Upper lobe of left lung (tissue), 6 donors: ENCODE measurements around the gene PSMD1. TPM values are rescaled to one million over a fixed set of nuclear protein-coding genes. Genes with fewer than 3 reads are reported as not detected.

ENCODE experiments used
- ATAC-seq, 2 donors: fragments of 200-7000 bp; cut with Tn5 transposase; one replicate each; pipeline ENCODE4 v1.9.1; 2022; ENCODE audit warnings: mild to moderate bottlenecking in 2 of 2, moderate library complexity in 2 of 2; ENCODE audit not compliant: low FRiP score in 2 of 2
- DNase-seq, 2 donors: peaks; one replicate each; pipeline ENCODE4 v3.0.0-alpha.2; 2019 to 2020
- H3K27ac ChIP-seq, 4 donors: fragments of 200-600 bp; sonication (generic); one replicate each; pipeline ENCODE4 v1.5.1; 2016 to 2019
- H3K27me3 ChIP-seq, 4 donors: fragments of 200-600 bp; sonication (generic); one replicate each; pipeline ENCODE4 v1.5.1; 2017 to 2019
- H3K36me3 ChIP-seq, 4 donors: fragments of 200-600 bp; sonication (generic); one replicate each; pipeline ENCODE4 v1.5.1; 2016 to 2019
- H3K4me1 ChIP-seq, 4 donors: fragments of 200-600 bp; sonication (generic); one replicate each; pipeline ENCODE4 v1.5.1; 2018 to 2019
- H3K4me3 ChIP-seq, 4 donors: fragments of 200-600 bp; sonication (generic); one replicate each; pipeline ENCODE4 v1.5.1; 2017 to 2019; ENCODE audit warnings: mild to moderate bottlenecking in 2 of 4, moderate library complexity in 1 of 4
- H3K9me3 ChIP-seq, 4 donors: fragments of 200-600 bp; sonication (generic); one replicate each; pipeline ENCODE4 v1.5.1; 2018 to 2019
- EP300 ChIP-seq, 4 donors: sonication (generic); formaldehyde crosslinking; IDR thresholded peaks; one replicate each; pipeline ENCODE4 v1.5.1; 2017; ENCODE audit warnings: antibody characterized with exemption in 4 of 4, control low read depth in 2 of 4
- POLR2A ChIP-seq, 4 donors: fragments of 450-650 bp; IDR thresholded peaks; one replicate each; pipeline ENCODE4 v1.5.1; 2016 to 2017; ENCODE audit warnings: antibody characterized with exemption in 4 of 4, mild to moderate bottlenecking in 2 of 4
- POLR2AphosphoS5 ChIP-seq, 2 donors: sonication (generic); formaldehyde crosslinking; IDR thresholded peaks; one replicate each; pipeline ENCODE4 v1.5.1; 2017; ENCODE audit warnings: antibody characterized with exemption in 2 of 2
- WGBS, 2 donors: methylation state at CpG; one replicate each; pipeline ENCODE4 v1.1.5; 2017 to 2018; 5-methylcytosine and 5-hydroxymethylcytosine counted together
- total RNA-seq, 6 donors: library from RNA; depleted of rRNA in 4 of 6; stranded (reverse); fragments of >200 nt in 4 of 6; gene quantifications; one replicate each; pipeline versions ENCODE4 v1.1.0 to v1.2.1, GENCODE V29; 2016 to 2021
- TF ChIP-seq, protein P1 (sequence below), 6 experiments: fragments of 450-650 bp in 4 of 6; fragments of 200-600 bp in 2 of 6; sonication (generic) in 2 of 6; IDR thresholded peaks; one replicate each; pipeline ENCODE4 v1.5.1; 2016 to 2019; ENCODE audit warnings: antibody characterized with exemption in 6 of 6
- donor health status: DM: no; HTN: no; CAD: no; lungs with moderate emphysema.
- donor health status: DM: no; HTN: yes; CAD: no; lungs with severe emphysema.

Gene PSMD1
- total RNA-seq, 6 donors from 2014 or later: 24.6 to 68.1 (median 57.0) TPM

DNA sequence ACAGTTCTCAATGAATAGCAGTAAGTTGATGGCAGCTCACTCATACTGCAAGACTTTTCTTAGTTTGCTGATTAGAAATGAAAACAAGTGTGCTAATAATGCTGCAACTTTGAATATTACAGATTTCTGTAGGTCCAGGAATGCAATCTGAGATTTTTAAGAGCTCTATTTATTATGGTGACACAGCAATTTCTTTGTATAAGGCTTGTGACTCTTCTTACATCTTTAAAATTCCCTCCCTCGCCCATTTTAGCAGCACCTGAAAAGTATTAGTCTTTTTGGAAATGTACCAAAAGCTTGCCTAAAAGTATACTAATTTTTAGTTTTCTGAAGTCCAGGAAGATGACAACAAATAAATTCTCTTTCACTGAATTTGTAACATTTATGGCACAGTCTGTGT, 72.5 kb downstream of the PSMD1 start:
- Histone ChIP-seq H3K36me3 (no peaks in the 10 kb centered on the region), H3K27ac (no peak overlapping the region), H3K9me3 (no peaks in the 10 kb centered on the region), H3K27me3 (no peaks in the 10 kb centered on the region), H3K4me3 (no peak overlapping the region), H3K4me1 (peaks cover 2 to 8% (median 5%) of the 10 kb centered on the region in 4 donors)
- TF ChIP-seq POLR2A (IDR thresholded peaks at IDR 0.05) (no peak), POLR2AphosphoS5 (IDR thresholded peaks at IDR 0.05) (no peak), EP300 (IDR thresholded peaks at IDR 0.05) (no peak)
- TF ChIP-seq, protein P1, sequence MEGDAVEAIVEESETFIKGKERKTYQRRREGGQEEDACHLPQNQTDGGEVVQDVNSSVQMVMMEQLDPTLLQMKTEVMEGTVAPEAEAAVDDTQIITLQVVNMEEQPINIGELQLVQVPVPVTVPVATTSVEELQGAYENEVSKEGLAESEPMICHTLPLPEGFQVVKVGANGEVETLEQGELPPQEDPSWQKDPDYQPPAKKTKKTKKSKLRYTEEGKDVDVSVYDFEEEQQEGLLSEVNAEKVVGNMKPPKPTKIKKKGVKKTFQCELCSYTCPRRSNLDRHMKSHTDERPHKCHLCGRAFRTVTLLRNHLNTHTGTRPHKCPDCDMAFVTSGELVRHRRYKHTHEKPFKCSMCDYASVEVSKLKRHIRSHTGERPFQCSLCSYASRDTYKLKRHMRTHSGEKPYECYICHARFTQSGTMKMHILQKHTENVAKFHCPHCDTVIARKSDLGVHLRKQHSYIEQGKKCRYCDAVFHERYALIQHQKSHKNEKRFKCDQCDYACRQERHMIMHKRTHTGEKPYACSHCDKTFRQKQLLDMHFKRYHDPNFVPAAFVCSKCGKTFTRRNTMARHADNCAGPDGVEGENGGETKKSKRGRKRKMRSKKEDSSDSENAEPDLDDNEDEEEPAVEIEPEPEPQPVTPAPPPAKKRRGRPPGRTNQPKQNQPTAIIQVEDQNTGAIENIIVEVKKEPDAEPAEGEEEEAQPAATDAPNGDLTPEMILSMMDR (IDR thresholded peaks at IDR 0.05): no peak
- ATAC-seq: no peak
- no peak for DNase-seq
- 91 to 100% methylated on average over 1 of the region's 1 CpG for WGBS, 2 donors

DNA sequence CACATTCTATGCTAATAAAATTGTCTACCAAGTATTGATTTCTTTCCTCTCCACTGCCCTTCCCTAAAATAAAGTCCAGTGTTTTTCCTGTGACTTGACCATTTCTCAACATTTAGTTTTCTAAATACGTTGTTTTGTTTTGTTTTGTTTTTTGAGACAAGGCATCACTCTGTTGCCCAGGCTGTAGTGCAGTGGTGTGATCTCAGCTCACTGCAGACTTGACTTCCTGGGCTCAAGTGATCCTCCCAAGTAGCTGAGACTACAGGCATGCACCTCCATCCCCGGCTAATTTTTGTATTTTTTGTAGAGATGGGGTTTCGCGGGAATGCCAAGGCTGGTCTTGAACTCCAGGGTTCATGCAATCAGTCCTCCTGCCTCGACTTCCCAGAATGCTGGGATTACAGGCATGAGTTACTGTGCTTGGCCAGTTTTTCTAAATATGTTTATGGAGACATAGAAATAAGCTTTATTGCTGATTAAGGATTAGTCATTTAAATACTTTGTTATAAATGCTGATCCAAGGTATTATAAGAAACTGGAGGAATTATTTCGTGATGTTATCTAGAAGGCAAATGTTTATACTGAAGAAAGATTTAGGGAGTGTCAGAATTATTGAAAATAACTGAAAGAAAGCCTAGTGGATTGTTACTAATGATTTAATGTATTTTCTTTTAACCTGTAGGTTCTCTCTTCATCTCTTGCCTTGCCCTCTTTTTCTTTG, 73.8 kb downstream of the PSMD1 start:
- Histone ChIP-seq H3K4me1 (peaks cover 0 to 7% (median 1%) of the 10 kb centered on the region in 4 donors), H3K27ac (no peak overlapping the region), H3K27me3 (no peaks in the 10 kb centered on the region), H3K36me3 (no peaks in the 10 kb centered on the region), H3K4me3 (no peak overlapping the region), H3K9me3 (no peaks in the 10 kb centered on the region)
- ATAC-seq (no peak), DNase-seq (no peak)
- WGBS, 2 donors: 88 to 96% methylated on average over 6 of the region's 6 CpGs
- TF ChIP-seq, protein P1 (IDR thresholded peaks at IDR 0.05): no peak
- TF ChIP-seq EP300 (IDR thresholded peaks at IDR 0.05): no peak
- TF ChIP-seq POLR2AphosphoS5 (IDR thresholded peaks at IDR 0.05): no peak
- TF ChIP-seq POLR2A (IDR thresholded peaks at IDR 0.05): no peak

DNA sequence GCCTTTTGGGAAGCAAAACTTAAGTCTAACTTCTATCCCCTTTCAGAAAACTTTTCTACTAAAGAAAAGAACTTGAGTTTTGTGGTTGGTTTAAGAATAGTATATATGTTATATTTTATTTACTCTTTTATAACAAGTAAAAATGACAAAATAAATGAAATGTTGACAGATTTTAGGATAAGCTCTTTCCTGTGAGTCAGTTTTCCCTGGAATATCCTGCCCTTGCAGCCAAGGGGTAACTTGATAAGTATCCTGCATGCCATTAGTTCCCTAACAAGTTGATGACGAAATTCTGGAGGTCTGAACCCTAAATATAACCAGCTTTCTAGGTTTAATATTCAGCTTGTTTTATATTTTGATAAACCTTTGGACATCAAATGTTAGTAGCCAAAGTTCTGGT, 75.5 kb downstream of the PSMD1 start:
- no peak for DNase-seq
- H3K4me1 ChIP-seq: peaks cover 0 to 7% (median 1%) of the 10 kb centered on the region in 4 donors
- TF ChIP-seq EP300 (IDR thresholded peaks at IDR 0.05) (no peak), POLR2A (IDR thresholded peaks at IDR 0.05) (no peak), POLR2AphosphoS5 (IDR thresholded peaks at IDR 0.05) (no peak)
- TF ChIP-seq, protein P1 (IDR thresholded peaks at IDR 0.05): no peak
- H3K9me3 ChIP-seq: no peaks in the 10 kb centered on the region
- no peaks in the 10 kb centered on the region for H3K27me3 ChIP-seq
- ATAC-seq: no peak
- H3K27ac ChIP-seq: no peak overlapping the region
- H3K4me3 ChIP-seq: no peak overlapping the region
- H3K36me3 ChIP-seq: no peaks in the 10 kb centered on the region
- WGBS, 2 donors: 64 to 75% methylated on average over 1 of the region's 1 CpG

DNA sequence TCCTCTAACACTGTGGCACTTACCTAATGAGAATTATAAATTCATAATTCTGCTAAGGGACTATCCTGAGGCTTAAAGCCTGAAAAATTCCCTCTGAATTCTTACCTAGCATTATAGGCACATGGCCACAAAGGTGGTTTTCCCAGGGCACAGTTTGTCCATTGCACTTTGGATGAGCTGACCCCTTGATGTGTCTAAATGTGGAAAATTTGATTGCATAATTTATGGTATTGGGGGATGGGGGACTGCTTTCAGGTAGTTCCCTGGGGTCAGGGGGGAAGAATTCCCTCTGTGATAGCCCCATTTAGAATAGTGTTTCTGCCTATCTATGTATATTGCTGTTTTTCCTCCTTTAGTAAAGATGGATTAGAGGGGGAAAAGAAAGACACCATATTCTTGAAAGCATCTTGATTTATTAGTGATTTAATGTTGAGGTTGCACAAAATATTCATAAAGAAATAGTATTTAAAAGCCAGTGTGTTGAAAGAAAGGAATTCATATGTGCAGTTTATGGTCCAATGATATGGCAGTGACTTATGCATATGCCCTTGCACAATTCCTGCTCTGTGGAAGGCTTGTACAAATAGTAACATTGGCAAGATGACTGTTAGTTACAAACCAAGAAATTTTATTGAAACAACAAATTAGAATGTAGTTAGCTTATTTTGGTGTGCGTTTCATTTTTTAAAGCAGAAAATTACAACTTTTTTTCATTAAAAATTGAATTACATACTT, 76.9 kb downstream of the PSMD1 start:
- ATAC-seq (no peak), DNase-seq (no peak)
- peaks cover 0 to 3% (median 1%) of the 10 kb centered on the region in 4 donors for H3K36me3 ChIP-seq
- no peaks in the 10 kb centered on the region for H3K27me3 ChIP-seq
- TF ChIP-seq EP300 (IDR thresholded peaks at IDR 0.05) (no peak), POLR2A (IDR thresholded peaks at IDR 0.05) (no peak), POLR2AphosphoS5 (IDR thresholded peaks at IDR 0.05) (no peak)
- TF ChIP-seq, protein P1 (IDR thresholded peaks at IDR 0.05): no peak
- WGBS, 2 donors: 89 to 100% methylated on average over 1 of the region's 1 CpG
- H3K9me3 ChIP-seq: no peaks in the 10 kb centered on the region
- H3K4me1 ChIP-seq: peaks cover 0 to 7% (median 1%) of the 10 kb centered on the region in 4 donors
- H3K4me3 ChIP-seq: no peak overlapping the region
- H3K27ac ChIP-seq: no peak overlapping the region
